Measurements from ENCODE around the gene SMC6. TPM values are rescaled to one million over a fixed set of nuclear protein-coding genes. Genes with fewer than 3 reads are reported as not detected.
A peak's percentile ranks its signal among the peaks of the same experiment; 100 is the strongest.

The SMC6 gene
- total RNA-seq, 1 experiment from 2014 or later = 28.5 TPM

- DNase-seq (ENCODE audit: low read depth) = no peak
Measured at GRCh38 chr2:17617516-17617915, 136.1 kb downstream of the SMC6 start.

- DNase-seq (ENCODE audit: low read depth) = no peak
Measured at GRCh38 chr2:17616405-17616804, 137.2 kb downstream of the SMC6 start.

GRCh38 chr2:17615728-17616351, 137.8 kb downstream of the SMC6 start:
- peak; percentile 65 for DNase-seq (ENCODE audit: low read depth)

- no peak for DNase-seq (ENCODE audit: low read depth)
Measured at GRCh38 chr2:17615147-17615546, 138.5 kb downstream of the SMC6 start.

GRCh38 chr2:17614174-17614930, 139.3 kb downstream of the SMC6 start:
- DNase-seq (ENCODE audit: low read depth) = no peak

Other genes with a start within 250 kb of the SMC6 start
- not detected in 2 replicates for gene RAD51AP2, start 235.4 kb downstream of the SMC6 start, total RNA-seq (2014; rRNA removed; shearing (Covaris generic))
- gene VSNL1, start 213.1 kb downstream of the SMC6 start, total RNA-seq (2014; rRNA removed; shearing (Covaris generic)) = not detected in 2 replicates
- 20.4 and 31.7 TPM in 2 replicates for gene GEN1, start 328 bp upstream of the SMC6 start, total RNA-seq (2014; rRNA removed; shearing (Covaris generic))
- gene MSGN1, start 62.6 kb upstream of the SMC6 start, total RNA-seq (2014; rRNA removed; shearing (Covaris generic)) = not detected in 2 replicates
- 44.5 and 52.8 TPM in 2 replicates for gene KCNS3, start 124.9 kb upstream of the SMC6 start, total RNA-seq (2014; rRNA removed; shearing (Covaris generic))